Stimulated activated CD4-positive, alpha-beta T cell treated with anti-CD3 and anti-CD28 coated beads, Interleukin-12 subunit alpha, Interleukin-12 subunit beta, amount 100 ng/mL, for 48 hours (primary cell): ENCODE measurements around the gene C1R.

ENCODE experiments used
- DNase-seq, 3 donors: peaks; one replicate each; pipeline ENCODE4 v3.0.0-alpha.2; 2020; ENCODE audit warnings: low read depth in 2 of 3, low spot score in 1 of 3

C1R gene

GRCh38 chr12:7100239-7100638 is 8.0 kb upstream of the C1R start:
- no peak for DNase-seq

GRCh38 chr12:7099290-7099996 is 7.2 kb upstream of the C1R start:
- no peak for DNase-seq

- no peak for DNase-seq
Measured at GRCh38 chr12:7096979-7097378, 4.7 kb upstream of the C1R start.

- no peak for DNase-seq
Measured at GRCh38 chr12:7096006-7096932, 4.0 kb upstream of the C1R start.

GRCh38 chr12:7093892-7094291 is 1.6 kb upstream of the C1R start:
- DNase-seq: no peak

- no peak for DNase-seq
Measured at GRCh38 chr12:7093486-7093885, 1.2 kb upstream of the C1R start.

- DNase-seq: no peak
Measured at GRCh38 chr12:7092986-7093460, 778 bp upstream of the C1R start.

GRCh38 chr12:7091660-7092228 is 501 bp downstream of the C1R start:
- no peak for DNase-seq

GRCh38 chr12:7091171-7091570 is 1.1 kb downstream of the C1R start:
- no peak for DNase-seq

GRCh38 chr12:7090222-7090998 is 1.8 kb downstream of the C1R start:
- DNase-seq: no peak

- DNase-seq: no peak
Measured at GRCh38 chr12:7089196-7089871, 2.9 kb downstream of the C1R start.

- no peak for DNase-seq
Measured at GRCh38 chr12:7083125-7083524, 9.1 kb downstream of the C1R start.

- no peak for DNase-seq
Measured at GRCh38 chr12:7081037-7081436, 11.2 kb downstream of the C1R start.

- DNase-seq: no peak
Measured at GRCh38 chr12:7079826-7080125, 12.5 kb downstream of the C1R start.

GRCh38 chr12:7078163-7078562 is 14.1 kb downstream of the C1R start:
- no peak for DNase-seq

GRCh38 chr12:7076493-7076892 is 15.8 kb downstream of the C1R start:
- no peak for DNase-seq

GRCh38 chr12:7075939-7076338 is 16.3 kb downstream of the C1R start:
- DNase-seq: no peak

- DNase-seq: no peak
Measured at GRCh38 chr12:7075518-7075917, 16.7 kb downstream of the C1R start.

GRCh38 chr12:7073946-7074345 is 18.3 kb downstream of the C1R start:
- DNase-seq: no peak

- no peak for DNase-seq
Measured at GRCh38 chr12:7072554-7072953, 19.7 kb downstream of the C1R start.

- no peak for DNase-seq
Measured at GRCh38 chr12:7072035-7072434, 20.2 kb downstream of the C1R start.
